ENCODE results near the gene CACNA1C. TPM values are rescaled to one million over a fixed set of nuclear protein-coding genes. Genes with fewer than 3 reads are reported as not detected.

Gene CACNA1C
- total RNA-seq, 1 donor from 2014 or later, result 1.3 TPM

DNA sequence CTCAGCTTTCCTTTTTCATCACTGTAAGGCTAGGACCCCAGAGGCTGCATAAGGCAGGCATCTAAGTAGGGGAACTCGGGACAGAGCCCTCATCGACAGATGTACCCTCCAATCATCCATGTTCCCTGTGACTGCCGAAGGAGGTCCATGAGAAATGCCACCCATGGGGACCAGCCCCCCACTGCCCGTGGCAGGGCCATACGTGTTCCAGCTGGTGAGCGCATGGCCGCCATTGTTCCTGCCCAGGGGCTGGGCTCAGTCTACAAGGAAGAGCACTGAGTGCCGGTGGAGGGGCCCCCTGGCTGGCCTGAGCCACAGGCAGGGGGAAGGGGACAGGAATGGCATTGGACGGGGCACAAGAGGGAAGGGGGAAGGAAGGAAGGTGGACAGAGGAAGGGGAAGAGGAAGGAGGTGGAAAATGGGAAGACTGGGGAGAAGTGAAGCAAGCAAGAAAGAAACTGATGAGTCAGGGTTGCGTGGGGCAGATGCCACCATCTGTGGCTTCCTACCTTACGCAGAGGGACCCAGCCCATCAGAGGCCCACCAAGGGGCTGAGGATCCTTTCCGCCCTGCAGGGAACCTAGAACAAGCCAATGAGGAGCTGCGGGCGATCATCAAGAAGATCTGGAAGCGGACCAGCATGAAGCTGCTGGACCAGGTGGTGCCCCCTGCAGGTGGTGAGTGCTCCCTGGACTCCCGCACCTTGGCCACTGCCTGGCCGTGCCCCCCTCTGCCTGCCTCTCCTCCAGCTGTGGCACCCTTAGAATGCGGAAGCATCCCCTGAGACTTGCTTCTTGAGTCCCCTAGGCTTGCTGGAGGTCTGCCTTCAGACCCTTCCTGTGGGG is 621.4 kb downstream of the CACNA1C start:
- Histone ChIP-seq H3K36me3 (ENCODE audit: control insufficient read depth, insufficient read depth, low read length) (no peaks in the 10 kb centered on the region), H3K4me3 (ENCODE audit: low read depth, low read length) (no peak overlapping the region), H3K27me3 (ENCODE audit: control insufficient read depth, insufficient read depth, low read length) (peaks cover 6% of the 10 kb centered on the region)
- TF ChIP-seq, protein P1, sequence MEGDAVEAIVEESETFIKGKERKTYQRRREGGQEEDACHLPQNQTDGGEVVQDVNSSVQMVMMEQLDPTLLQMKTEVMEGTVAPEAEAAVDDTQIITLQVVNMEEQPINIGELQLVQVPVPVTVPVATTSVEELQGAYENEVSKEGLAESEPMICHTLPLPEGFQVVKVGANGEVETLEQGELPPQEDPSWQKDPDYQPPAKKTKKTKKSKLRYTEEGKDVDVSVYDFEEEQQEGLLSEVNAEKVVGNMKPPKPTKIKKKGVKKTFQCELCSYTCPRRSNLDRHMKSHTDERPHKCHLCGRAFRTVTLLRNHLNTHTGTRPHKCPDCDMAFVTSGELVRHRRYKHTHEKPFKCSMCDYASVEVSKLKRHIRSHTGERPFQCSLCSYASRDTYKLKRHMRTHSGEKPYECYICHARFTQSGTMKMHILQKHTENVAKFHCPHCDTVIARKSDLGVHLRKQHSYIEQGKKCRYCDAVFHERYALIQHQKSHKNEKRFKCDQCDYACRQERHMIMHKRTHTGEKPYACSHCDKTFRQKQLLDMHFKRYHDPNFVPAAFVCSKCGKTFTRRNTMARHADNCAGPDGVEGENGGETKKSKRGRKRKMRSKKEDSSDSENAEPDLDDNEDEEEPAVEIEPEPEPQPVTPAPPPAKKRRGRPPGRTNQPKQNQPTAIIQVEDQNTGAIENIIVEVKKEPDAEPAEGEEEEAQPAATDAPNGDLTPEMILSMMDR (IDR thresholded peaks at IDR 0.05; ENCODE audit: insufficient read depth, low read length, poor library complexity, severe bottlenecking), result no peak
- no peak for DNase-seq (ENCODE audit: low read depth)

DNA sequence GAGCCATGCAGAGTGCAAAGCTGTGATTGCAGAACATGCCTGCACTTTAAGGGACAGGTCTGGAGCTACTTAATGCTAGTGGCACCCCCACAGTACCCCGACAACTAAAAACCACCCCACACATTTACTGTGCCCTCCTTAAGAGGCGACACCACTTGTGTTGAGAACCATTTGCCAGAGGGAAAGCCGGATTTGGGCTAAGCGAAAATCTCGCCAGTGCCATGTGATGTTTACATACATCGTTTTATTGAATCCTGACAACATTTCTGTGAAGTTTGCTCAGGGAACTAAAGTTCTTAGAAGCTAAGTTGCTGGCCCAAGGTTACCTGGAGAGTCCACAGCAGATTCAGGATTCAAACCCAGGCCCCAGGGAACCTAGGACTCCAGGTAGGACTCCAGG is 623.0 kb downstream of the CACNA1C start:
- no peak overlapping the region for H3K4me3 ChIP-seq (ENCODE audit: low read depth, low read length)
- DNase-seq (ENCODE audit: low read depth), result no peak
- H3K36me3 ChIP-seq (ENCODE audit: control insufficient read depth, insufficient read depth, low read length), result no peaks in the 10 kb centered on the region
- TF ChIP-seq, protein P1 (IDR thresholded peaks at IDR 0.05; ENCODE audit: insufficient read depth, low read length, poor library complexity, severe bottlenecking), result no peak
- peaks cover 6% of the 10 kb centered on the region for H3K27me3 ChIP-seq (ENCODE audit: control insufficient read depth, insufficient read depth, low read length)

DNA sequence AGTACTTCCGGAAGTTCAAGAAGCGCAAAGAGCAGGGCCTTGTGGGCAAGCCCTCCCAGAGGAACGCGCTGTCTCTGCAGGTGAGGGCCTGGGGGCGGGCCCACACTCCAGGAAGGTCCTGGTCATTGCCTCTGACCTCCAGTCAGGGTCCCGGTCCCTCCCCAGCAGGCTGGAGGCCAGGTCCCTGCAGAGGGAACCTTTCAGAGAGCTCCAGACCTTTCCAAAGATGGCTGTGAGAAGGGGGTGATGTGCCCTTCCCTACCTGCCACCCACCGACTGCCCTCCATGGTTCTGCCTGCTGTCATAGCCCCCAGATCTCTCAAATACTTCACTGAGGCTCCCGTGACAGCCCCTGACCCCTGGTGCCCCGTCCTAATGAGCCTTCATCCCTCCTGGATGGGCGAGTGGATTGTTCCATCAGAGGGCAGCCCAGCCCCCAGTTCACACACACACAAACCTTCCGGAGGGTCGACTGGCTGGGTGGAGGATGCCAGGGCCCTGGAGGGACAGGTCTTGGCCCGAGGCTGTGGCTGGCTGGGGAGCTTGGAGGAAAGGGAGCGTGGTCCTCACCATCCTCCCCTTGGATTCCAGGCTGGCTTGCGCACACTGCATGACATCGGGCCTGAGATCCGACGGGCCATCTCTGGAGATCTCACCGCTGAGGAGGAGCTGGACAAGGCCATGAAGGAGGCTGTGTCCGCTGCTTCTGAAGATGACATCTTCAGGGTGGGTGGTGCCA is 624.5 kb downstream of the CACNA1C start:
- TF ChIP-seq, protein P1 (IDR thresholded peaks at IDR 0.05; ENCODE audit: insufficient read depth, low read length, poor library complexity, severe bottlenecking), result no peak
- H3K36me3 ChIP-seq (ENCODE audit: control insufficient read depth, insufficient read depth, low read length), result no peaks in the 10 kb centered on the region
- peaks cover 6% of the 10 kb centered on the region for H3K27me3 ChIP-seq (ENCODE audit: control insufficient read depth, insufficient read depth, low read length)
- no peak overlapping the region for H3K4me3 ChIP-seq (ENCODE audit: low read depth, low read length)
- no peak for DNase-seq (ENCODE audit: low read depth)

DNA sequence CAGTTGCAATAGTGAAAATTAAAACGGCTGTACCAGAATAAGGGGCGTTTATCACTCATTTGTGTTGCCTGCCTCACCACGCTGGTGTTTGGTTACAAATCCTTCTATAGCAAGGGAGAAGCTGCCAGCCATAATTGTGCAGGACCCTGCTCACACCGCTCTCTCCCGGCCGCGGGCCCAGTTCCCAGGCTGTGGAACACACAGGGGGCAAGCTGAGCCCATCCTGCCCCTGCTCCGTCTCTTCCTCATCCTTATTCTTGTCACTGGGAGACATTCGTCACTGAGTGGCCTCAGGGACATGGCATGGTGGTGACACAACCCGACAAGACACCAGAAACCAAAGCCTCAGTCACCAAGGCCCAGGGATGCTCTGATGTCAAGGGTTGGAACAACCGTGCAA is 625.6 kb downstream of the CACNA1C start:
- H3K4me3 ChIP-seq (ENCODE audit: low read depth, low read length), result no peak overlapping the region
- TF ChIP-seq, protein P1 (IDR thresholded peaks at IDR 0.05; ENCODE audit: insufficient read depth, low read length, poor library complexity, severe bottlenecking), result no peak
- DNase-seq (ENCODE audit: low read depth), result no peak
- no peaks in the 10 kb centered on the region for H3K36me3 ChIP-seq (ENCODE audit: control insufficient read depth, insufficient read depth, low read length)
- peaks cover 6% of the 10 kb centered on the region for H3K27me3 ChIP-seq (ENCODE audit: control insufficient read depth, insufficient read depth, low read length)

DNA sequence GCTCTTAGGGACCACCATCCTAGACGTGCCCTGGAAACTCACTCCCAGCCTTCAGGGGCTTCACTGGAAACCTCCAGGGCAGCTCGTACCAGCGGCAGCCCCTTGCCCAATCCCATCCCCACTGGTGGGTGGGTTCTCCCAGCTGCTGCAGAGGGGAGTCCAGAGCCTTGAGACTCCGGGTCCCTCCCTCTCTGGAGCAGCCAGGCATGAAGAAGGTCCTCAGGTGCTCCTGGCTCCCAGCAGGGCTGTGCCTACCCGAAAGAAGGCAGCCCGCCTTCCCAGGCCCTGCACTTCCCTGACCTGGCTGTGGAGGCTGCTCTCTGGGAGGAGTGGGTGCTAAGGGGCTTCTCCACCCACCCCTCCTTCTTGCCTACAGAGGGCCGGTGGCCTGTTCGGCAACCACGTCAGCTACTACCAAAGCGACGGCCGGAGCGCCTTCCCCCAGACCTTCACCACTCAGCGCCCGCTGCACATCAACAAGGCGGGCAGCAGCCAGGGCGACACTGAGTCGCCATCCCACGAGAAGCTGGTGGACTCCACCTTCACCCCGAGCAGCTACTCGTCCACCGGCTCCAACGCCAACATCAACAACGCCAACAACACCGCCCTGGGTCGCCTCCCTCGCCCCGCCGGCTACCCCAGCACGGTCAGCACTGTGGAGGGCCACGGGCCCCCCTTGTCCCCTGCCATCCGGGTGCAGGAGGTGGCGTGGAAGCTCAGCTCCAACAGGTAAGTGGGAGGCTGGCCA is 626.5 kb downstream of the CACNA1C start:
- TF ChIP-seq, protein P1 (IDR thresholded peaks at IDR 0.05; ENCODE audit: insufficient read depth, low read length, poor library complexity, severe bottlenecking), result no peak
- peaks cover 6% of the 10 kb centered on the region for H3K27me3 ChIP-seq (ENCODE audit: control insufficient read depth, insufficient read depth, low read length)
- no peak for DNase-seq (ENCODE audit: low read depth)
- H3K36me3 ChIP-seq (ENCODE audit: control insufficient read depth, insufficient read depth, low read length), result no peaks in the 10 kb centered on the region
- H3K4me3 ChIP-seq (ENCODE audit: low read depth, low read length), result no peak overlapping the region

All from kidney epithelial cell (primary cell).